HG03342 (cell line): ENCODE results near the gene SIGLEC14.
"Not testable (repeated sequence)": the region's sequence is repeated elsewhere in the genome, so short reads cannot be mapped to it uniquely, and the experiment has no call there.

ENCODE experiments used
- ATAC-seq: cut with Tn5 transposase; IDR thresholded peaks from one replicate; pipeline ENCODE4 v1.9.1; 2021; ENCODE audit warnings: mild to moderate bottlenecking, moderate library complexity; ENCODE audit not compliant: unreplicated experiment

The SIGLEC14 gene, protein sequence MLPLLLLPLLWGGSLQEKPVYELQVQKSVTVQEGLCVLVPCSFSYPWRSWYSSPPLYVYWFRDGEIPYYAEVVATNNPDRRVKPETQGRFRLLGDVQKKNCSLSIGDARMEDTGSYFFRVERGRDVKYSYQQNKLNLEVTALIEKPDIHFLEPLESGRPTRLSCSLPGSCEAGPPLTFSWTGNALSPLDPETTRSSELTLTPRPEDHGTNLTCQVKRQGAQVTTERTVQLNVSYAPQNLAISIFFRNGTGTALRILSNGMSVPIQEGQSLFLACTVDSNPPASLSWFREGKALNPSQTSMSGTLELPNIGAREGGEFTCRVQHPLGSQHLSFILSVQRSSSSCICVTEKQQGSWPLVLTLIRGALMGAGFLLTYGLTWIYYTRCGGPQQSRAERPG

DNA sequence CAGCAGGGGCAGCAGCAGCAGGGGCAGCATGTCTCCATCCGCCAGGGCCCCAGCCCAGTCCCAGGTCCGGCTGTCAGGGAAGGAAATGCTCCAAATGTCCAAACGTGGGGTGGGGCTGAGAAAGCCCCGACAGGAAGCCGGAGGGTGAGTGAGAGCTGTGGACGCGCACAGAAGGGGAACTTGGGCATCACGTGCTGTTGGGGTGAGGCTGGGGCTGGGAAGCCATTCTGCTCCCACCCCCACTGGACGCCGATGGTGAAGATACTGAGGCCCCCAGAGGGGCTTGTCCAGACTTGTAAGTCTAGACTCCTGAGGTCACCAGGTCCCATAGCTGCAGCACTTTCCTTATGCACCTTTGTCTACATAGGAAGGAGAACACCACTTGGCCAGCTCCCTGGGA, at the start of gene SIGLEC14:
SIGLEC14 (minus strand) TSS at position 96 of the 400 bp plus-strand sequence; CDS start at position 30, 66 bp downstream.
- not testable (repeated sequence) for ATAC-seq

- ATAC-seq = no peak
These were observed 49.2 kb upstream of the SIGLEC14 start for GRCh38 chr19:51695702-51696315.

- ATAC-seq = no peak
These were observed 48.5 kb upstream of the SIGLEC14 start for GRCh38 chr19:51695088-51695487.

GRCh38 chr19:51694318-51695085, 47.9 kb upstream of the SIGLEC14 start:
- no peak for ATAC-seq

GRCh38 chr19:51693819-51694218, 47.2 kb upstream of the SIGLEC14 start:
- ATAC-seq = no peak

DNA sequence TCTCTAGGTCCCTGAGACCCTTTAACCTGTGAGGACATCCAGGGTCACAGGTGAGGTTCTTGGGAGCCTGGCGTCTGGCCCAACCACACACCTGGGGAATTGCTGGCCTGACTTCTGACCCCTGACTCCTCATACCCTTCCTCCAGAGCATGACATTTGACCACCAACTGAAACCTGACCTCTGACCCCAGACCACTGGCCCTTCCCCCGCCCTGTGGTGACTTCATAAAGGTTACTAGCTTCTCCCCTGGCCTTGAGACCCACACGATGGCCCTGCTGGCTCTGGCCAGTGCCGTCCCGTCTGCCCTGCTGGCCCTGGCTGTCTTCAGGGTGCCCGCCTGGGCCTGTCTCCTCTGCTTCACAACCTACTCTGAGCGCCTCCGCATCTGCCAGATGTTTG, 46.6 kb upstream of the SIGLEC14 start, which contains the start of gene SPACA6:
SPACA6 (plus strand) TSS at position 71 of the 400 bp plus-strand sequence; CDS start at position 268, 197 bp downstream.
- ATAC-seq = no peak

- no peak for ATAC-seq
These were observed 45.8 kb upstream of the SIGLEC14 start for GRCh38 chr19:51692468-51692867.

GRCh38 chr19:51691584-51692428, 45.2 kb upstream of the SIGLEC14 start:
- ATAC-seq = no peak

DNA sequence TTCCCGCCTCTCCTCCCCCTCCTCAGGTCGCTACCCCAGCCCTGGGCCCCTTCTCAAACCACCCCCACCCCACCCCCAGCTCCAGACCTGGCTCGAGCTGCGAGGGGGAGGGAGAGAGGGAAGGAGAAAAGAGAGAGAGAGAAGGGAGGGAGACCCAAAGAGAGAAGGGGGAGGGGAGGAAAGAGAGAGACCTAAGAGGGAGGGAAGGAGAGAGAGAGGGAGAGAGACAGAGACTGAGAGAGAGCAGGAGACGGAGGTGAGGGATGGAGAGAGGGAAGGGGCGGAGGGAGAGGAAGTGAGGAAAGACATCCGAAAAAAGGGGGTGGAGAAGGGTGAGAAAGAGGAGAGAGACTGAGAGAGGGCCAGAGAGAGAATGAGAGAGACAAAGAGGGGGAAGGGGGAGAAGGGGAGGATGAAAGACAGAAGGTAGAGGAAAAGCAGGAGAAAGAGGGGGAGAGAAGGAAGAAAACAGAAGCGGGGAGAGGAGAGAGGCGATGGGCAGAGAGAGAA, 44.5 kb upstream of the SIGLEC14 start:
- ATAC-seq = no peak

GRCh38 chr19:51690454-51691073, 43.9 kb upstream of the SIGLEC14 start:
- no peak for ATAC-seq

GRCh38 chr19:51689751-51690453, 43.3 kb upstream of the SIGLEC14 start:
- no peak for ATAC-seq

DNA sequence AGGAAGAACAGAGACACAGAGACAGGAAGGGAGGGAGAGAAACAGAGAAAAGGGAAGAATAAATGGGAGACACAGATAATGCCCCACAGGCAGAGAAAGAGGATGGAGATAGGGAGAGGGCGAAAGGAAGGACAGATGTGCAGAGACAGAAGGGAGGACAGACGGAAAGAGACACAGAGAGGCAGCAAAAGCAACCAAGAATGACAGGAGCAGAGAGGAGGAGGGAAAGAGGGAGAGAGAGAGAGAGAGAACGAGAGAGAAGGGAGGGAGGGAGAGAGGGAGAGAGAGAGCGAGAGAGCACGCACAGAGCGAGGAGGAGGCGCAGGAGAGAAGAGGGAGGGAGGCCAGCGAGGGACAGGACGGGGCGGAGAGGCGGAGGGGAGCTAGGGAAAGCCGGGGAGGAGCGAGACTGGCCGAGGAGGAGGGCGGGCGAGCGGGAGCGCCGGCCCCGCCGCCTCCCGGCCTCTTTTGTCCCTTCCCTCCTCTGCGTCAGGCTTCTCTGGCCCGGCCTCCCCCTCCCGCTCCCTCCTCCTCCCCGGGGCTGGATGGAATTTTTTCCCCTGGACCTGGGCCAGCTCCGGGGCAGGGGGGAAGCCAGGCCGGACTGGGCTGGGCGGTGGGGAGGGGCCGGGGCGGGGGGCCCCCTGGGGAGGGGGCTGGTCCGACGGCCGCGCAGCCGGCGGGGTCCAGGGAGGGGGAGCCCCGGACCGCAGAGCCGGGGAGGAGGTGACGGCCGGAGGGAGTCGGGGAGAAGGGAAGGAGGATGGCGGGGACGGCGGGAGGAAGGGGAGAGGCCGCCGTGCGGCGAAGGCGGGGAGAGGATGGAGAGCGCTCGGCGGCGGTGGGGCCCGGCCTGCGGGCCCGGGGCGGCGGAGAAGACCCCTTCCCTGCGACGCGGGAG, 42.3 kb upstream of the SIGLEC14 start:
- no peak for ATAC-seq

- ATAC-seq = no peak
These were observed 41.4 kb upstream of the SIGLEC14 start for GRCh38 chr19:51687791-51688670.

DNA sequence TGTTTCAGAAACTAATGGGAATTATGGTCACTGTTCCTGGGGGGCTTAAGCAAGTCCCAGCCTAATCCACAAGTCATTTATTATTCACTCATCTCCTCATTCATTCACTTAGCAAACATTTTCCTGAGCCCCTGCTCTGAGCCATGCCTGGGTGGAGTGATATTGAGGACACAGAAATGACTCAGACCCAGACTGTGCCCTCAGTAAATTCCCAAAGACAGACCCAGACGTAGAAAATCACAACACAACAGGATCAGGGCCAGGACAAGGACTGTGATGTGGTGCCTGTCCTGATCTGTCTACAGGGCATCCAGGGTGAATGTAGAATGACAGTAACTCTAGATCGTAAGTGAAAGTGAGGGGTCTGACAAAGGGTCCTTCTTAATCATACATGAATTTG, 39.5 kb upstream of the SIGLEC14 start:
- no peak for ATAC-seq

GRCh38 chr19:51681286-51681941, 34.8 kb upstream of the SIGLEC14 start:
- no peak for ATAC-seq

DNA sequence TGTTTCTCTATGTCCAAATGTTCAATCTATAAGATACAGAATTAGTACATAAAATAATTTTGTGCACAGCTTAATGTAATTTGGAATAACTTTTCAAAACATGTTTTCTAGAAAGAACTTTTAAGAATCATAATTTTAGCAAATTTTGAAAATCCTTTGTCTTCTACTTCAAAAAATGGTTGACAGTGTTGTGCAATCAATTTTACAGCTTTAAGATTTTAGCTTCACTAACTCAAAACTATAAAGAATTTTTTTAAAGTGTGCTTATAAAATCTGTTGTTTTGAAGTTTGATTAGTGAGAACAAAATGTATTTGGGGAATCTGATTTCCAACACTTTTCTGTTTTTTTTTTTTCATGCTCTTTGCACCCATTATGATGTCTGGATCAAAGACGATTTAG, 33.8 kb upstream of the SIGLEC14 start:
- ATAC-seq = no peak

GRCh38 chr19:51676566-51677083, 30.0 kb upstream of the SIGLEC14 start:
- no peak for ATAC-seq
